GM21737 (cell line): ENCODE data around the gene CALHM3.

ENCODE experiments used
- ATAC-seq: cut with Tn5 transposase; IDR thresholded peaks from one replicate; pipeline ENCODE4 v1.9.1; 2021; ENCODE audit warnings: mild to moderate bottlenecking, moderate library complexity; ENCODE audit not compliant: unreplicated experiment

CALHM3 gene

DNA sequence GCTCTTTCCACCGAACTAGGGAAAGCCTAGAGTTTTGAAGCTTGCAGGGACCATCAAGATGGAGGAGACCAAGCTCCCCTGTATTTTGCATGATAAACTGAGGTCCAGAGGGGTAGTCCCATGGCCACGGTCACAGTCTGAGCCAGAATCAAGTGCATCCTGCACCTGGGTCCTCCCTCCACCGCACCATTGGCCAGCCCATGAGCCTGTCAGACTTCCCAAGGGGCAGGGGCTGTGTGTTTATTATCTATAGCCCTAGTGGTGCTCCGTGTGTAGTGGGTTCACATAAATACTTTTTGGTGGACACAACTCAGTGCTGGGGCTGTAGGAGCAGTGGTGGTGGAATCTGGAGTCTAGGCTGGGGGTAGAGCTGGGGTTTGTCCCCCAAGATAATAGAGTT lies 3.6 kb downstream of the CALHM3 start:
- no peak for ATAC-seq

DNA sequence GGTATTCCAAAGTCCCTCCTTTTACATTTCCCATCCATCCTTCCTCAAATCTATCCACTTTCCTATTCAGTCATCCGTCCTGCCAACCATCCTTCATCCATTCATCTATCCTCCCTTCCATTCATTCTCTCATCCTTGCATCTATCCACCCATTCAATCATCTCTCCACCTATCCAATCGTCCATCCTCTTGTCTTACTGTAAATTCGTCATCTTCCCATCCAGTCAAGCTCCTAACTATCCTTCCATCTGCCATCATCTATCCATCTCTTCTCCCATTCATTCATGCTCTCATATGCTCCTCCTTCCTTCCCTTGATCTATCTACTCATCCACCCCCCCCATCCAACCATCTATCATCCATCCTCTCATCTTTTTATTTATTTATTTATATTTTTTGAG lies 5.0 kb downstream of the CALHM3 start:
- ATAC-seq, result no peak

DNA sequence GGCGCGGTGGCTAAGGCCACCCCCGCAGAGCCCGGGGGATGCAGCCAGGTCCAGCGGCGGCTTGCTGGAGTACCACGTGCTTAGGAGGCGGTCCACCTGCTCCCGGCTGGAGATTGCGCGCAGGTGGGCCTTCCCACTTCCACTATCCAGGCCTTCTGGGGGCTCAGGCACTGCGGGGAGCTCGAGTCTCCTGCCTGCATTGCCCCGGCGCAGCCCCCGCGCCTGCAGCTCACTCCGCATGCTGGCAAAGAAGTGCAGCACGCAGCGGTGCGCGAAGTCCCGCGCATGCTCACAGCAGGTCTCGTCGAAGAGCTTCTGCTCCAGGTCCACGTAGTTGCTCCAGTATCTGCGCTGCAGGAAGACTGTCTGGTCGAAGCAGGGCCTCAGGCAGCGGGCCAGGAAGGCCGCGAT lies 5.8 kb downstream of the CALHM3 start:
- no peak for ATAC-seq

DNA sequence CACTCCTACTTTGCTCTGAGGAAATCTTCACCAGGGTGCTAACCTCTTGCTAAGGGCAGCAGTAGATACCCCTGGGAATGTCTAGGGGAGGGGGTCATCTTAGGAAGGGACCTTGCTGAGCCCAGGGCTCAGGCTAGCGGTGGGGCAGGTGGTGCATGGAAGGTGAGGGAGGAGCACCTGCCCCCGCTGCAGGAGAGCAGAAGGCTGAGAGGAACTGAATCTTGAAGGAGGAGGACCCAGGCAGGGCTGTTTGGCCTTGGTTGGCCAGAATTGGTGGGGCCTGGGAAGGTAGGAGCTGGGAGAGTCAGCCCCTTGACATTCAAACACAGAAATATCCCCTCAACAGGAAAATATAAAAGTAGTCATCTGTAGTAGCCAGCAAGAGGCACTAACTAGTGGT lies 7.0 kb downstream of the CALHM3 start:
- ATAC-seq, result no peak

DNA sequence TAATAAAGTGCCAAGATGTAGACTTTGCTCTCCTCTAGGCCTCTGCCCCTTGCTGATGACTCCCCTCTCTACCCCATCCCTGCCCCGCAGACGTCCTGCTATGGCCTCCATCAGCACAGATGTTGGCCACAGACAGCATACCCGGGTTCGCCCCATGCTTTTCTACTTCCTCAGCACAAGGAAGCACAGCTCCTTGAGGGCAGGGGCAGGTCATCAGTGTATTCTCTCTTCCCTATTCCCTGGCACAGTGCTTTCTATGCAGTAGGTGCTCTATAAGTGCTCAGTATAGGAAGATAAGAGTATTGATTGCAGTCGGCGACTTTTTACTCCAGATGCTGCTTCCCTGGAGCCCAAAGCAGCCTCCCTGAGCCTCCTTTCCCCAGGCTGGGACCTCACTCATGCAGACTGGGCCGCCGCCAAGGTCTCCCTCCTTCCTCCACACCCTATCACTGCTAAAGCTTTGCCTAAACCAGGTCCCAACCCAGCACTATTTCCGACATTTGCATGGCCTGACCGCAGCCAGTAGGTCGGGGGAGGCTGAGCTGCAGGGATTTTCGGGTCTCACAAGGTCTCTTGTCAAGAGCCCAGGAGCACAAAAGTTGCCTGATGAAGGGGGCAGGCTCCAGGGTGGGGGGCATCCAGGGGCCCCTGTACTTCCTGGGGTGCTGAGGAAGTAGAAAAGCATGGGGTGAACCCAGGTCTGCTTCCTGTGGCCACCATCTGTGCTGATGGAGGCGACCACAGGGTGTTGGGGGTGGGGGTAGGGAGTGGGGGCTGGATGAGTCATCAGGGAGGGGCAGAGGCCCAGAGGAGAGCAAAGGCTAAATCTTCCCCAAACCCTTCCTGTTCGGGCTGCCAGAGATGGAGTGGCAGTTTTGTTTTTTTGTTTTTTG lies 8.0 kb downstream of the CALHM3 start:
- ATAC-seq, result peak; percentile 64

DNA sequence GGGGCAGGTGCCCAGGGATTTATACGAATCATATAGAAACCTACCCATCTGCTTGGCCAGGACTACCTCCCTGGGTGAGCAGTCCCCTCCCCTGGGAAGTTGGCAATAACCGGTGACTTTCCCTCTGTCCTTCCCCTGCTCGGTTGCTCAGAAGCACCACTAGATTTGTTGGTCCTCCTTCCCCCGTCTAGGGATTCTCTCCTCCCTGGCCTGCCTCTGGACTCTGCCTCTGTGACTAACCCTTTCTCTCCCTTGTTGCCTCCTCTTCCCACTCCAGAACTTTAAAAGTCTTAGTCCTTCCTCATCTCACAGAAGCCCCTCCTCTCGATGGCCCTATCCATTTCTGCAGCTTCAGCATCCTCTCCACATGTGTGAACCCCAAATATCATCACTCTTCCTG lies 9.8 kb downstream of the CALHM3 start:
- no peak for ATAC-seq

DNA sequence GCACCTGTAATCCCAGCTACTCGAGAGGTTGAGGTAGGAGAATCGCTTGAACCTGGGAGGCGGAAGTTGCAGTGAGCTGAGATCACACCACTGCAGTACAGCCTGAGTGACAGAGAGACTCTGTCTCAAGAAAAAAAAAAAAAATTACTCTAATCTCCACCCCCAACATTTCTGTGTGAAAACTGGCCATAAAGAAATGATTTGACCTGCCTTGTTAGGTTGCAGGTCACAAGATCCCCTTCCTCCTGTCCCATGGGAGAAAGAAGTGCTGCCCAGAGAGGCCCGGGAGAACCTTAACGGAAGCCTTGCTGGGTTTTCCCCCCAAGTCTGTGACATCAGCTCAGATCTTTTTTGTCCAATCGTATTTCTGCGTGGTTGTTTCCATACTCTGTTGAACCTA lies 11.6 kb downstream of the CALHM3 start:
- no peak for ATAC-seq

DNA sequence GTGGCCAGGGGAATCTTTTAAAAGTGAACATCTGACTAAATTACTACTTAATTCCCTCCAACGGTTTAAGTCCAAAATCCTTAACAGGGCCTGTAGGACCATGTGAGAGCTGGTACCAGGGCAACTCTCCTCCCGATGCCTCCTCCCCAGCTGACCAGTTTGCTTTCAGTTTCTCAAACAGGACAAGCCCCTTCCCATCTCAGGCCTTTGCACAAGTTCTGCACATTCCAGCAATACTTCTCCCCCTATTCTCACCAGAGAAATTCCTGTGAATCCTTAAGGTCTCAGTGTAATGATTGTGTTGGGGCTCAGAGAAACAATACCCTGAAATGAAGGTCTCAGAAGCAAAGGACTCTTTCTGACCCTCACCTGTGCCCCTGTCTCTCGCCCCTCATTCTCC lies 12.3 kb downstream of the CALHM3 start:
- no peak for ATAC-seq

DNA sequence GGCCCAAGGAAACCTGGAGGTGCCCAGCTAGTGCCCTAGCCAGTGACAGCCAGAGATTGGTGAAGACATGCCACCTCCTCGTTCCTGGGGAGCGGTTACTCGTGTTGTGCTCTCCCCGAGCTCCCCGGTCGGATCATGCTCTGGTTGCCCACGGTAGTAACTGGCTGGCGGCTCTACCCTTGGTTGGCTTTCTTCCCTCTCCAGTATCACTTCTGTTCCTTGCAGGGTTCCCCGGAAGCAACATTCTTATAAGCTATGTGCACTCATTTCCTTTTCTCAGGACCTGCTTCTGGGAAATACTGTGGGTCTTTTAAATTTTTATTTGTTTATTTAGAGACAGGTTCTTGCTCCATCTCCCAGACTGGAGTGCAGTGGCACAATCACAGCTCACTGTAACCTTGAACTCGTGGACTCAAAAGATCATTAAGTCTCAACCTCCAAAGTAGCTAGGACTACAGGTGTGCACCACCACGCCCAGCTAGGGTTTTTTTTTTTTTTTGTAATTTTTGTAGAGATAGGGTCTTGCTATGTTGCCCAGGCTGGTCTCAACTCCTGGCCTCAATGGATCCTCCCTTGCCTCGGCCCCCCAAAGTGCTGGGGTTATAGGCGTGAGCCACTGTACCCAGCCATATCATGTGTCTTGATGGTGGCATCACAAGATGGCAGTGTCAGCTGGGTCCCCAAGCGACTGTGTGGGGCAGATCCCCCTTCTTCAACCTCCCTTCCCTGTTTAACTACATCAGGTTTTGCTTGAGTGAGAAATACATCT lies 13.4 kb downstream of the CALHM3 start:
- no peak for ATAC-seq

DNA sequence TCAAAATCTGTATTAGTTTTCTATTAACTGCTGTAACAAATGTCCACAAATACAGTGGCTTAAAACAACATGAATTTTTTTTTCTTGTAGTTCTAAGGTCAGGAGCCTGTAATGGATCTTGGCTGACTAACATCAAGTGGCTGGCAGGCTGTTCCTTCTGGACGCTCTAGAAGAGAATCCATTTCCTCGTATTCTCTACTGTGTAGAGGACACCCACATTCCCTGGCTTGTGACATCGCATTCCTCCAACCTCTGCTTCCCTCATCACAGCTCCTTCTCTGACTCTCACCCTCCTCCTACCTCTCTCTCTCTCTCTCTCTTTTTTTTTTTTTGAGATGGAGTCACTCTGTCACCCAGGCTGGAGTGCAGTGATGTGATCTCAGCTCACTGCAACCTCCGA lies 15.5 kb downstream of the CALHM3 start:
- no peak for ATAC-seq

DNA sequence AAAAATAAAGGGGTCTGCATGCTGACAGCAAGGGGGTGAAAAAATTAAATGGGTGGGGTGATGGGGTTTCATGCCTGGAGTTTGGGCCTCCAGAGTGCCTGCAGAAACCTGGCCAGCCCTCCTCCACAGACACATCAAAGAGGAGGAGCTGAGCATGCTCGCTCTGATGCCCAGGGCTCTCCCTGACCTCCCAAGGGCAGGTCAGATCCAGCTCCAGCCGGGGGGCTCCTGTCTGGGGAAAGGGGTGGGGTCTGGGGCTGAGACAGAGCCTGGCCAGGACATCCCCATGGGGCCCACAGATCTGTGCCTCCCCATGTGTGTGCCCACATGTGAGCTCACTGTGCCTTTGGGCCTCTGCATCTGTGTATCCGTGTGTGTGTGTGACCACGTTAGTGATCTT lies 19.4 kb downstream of the CALHM3 start:
- no peak for ATAC-seq

DNA sequence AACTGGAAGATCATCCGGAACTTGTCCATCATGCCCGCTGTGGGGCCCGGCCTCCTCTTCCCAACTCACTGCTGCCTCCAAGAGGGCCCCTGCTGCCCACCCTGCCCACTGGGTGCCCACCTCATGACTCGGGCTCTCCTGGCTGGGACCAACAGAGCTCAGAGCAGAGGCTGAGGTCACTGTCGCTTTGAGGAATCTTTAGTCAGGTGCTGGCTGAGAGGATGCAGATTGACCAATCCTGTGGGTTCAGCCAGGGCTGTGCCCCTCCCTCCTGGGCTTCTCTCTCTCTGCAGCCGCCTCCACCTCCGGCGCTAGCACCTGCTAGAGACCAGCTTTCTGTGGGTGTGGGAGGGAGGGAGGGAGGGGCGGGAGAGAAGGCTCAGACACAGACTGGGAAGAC lies 20.3 kb downstream of the CALHM3 start, which contains the start of gene CALHM1:
CALHM1 (minus strand) TSS at position 181 of the 400 bp plus-strand sequence; CDS start at position 32, 149 bp downstream.
- ATAC-seq, result no peak

DNA sequence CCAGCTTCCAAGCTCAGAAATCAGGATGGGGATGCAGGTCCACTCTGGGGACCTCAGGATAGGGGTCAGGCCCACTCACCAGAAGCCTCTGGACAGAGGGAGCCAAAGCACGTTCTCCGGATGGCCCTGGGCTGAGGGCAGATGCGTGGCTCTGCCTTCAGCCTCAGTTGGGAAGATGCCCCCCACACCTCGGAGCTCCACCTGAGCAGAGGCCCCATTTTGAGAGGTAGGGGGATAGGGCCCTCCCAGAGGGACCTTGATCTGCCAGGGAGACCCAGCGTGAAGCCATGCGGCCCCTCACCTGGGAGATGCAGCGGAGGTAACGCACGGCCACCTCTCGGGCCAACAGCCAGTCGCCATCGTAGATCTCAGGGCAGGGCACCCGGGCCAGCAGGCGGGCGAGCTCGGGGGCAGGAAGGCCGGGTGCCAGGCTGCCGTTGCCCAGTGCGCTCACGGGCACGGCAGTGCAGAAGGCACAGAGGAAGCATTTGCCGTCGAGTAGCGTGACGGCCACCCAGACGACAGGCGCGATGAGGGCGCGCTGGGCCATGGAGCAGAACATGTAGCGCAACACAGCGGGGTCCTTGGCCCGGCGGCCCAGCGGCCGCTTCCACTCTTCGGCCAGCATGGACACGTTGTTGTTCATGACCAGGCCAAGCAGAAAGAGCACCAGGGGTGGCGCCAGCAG lies 21.0 kb downstream of the CALHM3 start:
- ATAC-seq, result no peak

DNA sequence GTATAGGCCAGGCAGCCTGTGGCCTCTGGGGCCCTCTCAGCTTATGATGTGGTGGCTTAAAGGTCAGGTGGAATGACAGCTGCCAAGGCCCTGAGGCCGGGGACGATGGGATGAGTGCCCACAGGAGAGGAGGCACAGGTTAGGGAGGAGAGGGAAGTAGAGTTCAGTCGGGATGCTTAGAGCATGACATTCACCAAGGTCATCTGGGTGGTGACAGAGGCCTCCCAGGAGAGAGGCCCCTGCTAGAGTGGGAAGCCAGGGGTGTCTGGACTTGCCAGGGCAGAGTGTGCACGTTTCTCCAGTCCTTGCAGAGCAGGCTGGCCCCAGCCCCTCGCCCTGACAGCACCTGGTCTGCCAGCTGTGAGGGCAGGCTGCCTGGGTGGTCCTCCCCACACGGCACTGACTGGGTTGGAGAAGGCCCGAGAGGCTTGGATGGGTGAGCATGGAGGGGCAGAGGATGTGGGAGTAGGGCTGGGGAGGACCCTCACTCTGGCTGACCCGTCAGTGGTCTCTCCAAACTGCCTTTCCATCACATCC lies 21.8 kb downstream of the CALHM3 start:
- no peak for ATAC-seq

DNA sequence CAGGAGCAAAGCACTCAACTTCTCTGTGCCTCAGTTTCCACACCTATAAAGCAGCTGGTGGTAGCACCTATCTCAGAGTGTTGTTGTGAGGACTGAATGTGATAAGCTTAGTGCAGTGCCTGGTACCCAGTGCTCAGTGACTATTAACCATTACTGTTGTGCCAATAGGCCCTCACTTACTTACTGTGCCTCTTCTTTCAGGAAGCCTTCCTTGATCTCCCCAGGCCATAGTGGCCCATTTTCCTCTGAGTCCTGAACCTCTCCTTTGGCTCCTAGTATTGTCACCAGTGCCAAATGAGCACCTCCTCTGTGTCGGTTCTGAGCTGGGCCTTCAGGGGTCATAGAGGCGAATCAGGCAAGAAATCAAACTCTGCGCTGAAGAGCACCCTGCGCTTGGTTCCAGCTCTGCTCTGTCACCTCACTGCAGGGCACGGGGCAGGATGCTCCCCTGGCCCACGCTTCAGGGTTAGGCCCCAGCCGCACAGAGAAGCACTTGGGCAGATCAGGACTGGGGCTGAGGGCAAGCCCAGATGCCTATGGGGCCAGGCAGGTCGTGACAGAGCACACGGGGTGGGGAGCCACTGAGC lies 22.9 kb downstream of the CALHM3 start:
- no peak for ATAC-seq

DNA sequence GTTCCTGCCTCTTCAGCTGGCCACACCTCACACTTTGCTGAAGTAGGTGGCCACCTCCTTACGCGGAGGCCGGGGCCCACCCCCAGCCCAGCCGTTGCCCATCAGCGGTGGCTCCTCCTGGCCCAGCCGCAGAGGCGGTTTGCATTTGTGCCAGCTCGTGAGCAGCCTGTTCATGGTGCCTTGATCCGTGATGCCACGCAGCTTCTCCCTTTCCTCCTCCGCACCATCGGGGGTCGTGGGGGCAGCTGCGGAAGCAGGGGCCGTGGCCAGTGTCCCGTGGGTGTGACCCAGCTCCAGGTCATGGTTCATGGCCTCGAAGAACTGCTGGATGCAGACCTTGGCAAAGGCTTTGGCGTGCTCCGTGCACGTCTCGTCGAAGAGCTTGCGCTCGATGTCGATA lies 23.8 kb downstream of the CALHM3 start:
- ATAC-seq, result no peak

DNA sequence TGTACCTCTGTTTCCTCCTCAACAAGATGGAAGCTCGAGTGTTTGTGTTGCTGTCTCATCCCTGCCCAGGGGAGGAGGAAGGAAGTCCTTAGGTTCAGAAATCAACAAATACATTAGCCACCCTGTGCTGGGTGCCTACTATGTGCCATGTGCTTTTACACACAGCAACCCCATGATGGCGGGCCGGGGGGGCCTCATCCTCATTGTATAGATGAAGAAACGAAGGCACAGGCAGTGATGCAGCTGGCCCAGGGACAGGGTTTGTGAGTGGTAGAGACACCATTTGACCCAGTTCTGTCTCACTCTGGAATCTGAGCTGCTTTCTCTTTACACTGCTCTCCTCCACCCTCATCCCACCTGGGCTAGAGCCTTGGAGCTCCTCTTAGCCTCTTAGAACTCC lies 25.0 kb downstream of the CALHM3 start:
- ATAC-seq, result no peak

DNA sequence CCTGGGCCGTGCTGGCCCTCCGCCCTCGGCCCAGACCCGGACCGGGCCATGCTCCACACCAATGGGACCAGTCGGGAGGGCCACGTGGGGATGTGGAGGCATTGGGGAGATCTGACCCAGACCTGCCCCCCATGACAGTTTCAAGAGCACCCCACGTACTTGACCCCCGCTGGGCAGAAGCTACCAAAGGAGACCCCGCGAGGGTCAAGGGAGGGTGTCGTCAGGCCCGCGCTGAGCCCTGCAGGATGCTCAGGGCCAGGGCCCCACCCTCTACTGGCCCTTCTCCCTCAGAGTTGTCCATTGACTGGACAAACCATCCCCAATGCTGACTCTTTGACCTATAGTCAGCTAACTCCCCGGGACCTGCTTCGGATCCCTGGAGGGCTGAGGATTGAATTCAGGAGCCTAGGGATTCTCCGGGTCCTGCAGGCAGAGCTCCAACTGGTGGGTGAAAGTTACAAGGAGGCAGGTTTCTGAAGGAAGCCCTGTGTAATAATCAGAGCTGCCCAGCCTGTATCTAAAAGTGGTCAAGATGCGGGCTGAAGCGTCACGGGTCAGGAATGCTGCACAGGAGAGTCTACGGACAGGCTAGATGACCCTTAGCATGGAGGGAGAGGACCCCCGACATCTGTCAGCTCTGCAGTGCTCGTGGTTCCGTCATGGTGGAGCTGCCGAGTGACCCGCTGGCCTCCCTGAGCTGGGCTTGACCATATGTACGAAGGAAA lies 26.4 kb downstream of the CALHM3 start:
- no peak for ATAC-seq

DNA sequence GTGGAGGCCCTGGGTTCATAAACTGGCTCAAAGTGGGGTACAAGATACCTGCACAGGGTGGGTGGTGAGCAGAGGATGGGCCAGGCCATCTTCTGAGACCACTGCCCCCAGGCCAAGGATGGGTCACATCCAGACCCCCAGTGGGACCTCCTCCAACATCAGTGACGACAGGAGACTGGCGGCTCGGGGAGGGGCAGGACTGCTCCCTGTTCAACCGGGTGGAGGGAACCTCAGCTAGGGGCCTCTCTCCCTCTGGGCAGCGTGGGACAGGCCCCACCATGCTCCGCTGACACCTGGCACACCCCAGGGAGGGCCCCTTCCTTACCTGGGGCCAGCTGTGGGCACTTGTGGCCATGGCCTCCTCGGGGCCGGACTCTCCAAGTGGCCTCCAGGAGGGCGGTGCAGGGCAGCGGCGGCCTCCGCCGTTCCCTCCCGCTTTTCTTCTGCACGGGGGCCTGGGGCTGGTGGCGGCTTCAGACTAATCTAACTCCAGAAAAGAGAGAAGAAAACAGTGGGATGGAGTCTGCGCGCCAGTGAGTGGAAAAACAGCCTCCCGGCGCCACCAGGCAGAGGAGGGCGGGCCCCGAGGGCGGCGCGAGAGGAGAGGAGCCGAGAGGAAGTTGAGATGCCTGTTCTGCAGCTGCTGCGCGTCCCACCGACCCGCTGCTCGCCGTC lies 27.1 kb downstream of the CALHM3 start, which contains the start of gene CALHM2:
CALHM2 (minus strand) TSS at position 540 of the 675 bp plus-strand sequence. CDS start 2,429 bp downstream, outside the sequence.
- ATAC-seq, result peak; percentile 50
